ENCODE data around the gene NDEL1.
A peak's percentile ranks its signal among the peaks of the same experiment; 100 is the strongest.

NDEL1 gene

DNA sequence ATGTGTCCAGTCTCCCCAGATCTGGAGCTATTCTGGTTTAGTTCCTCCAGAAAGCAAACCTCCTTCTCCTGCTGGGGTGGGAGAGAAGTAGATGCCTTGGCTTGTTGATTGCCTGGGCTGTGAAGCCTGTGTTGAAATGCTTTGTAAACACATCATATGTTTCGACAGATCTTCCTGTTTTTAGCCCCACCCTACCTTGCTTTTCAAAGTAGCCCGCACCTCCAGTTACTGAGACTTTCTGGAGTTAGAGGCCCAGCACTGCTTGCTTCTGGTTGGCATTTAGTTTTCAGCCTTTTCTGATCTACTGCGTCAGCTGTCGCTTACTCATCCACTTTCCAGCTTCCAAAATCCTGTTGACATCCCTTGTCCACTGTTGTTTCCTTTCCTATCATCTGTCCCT is 17.9 kb upstream of the NDEL1 start:
- no peak for DNase-seq

GRCh38 chr17:8418471-8418870 is 17.2 kb upstream of the NDEL1 start:
- no peak for DNase-seq

DNA sequence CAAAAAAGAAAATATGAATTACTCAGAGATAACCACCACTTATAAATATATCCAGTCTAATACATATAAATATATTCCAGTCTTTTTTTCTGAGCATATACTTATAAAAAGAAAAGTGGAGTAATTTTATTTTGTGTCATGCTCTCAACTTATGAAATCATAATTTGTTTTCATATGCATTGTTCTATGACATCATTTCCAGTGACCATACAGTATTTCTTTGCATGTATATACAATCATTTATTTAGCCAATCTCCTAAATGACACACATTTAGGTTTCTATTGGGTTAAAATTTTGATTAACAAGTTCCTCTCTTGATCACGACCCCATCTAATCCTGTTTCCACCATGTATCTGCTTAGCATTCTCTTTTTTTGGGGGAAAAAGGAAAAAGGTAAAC is 16.4 kb upstream of the NDEL1 start:
- no peak for DNase-seq

DNA sequence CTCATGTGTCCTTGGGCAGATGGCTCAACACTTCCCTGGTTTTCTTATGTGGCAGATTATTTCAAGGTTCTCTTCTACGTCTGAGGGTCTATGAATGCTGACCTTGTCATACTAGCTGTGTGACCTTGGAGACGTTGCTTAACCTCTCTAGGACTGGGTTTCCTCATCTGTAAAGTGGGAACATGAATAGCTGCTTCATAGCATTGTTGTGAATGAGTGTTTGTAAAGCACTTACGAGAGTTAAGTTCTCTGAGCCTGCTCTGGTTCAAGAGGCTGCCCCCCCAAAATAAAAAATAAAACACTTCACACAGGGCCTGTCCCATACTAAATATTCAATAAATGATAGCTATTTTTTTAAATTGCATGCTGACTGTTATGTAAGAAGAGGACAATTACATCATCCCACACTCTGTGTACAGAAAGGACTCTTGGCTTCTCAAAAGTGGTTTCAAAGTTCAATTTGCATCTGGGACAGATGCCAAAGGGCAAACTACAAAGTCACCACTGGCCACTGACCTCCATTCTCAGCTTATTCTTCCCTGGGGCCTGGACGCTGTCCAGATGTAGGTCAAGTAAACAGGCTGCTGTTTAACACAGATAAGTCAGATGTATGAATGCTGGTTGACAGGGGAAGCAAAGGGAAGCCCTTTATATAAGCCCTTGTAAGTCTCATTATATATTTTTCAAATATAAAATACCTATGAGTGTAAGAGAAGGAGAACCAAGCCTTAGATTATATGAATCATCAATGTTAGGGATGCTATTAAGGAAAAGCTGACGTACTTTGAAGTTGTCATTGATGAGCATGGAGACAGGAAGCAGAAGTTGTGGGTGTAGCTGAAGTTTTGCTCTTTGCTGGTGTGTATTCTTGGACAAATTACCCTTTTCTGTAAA is 15.4 kb upstream of the NDEL1 start:
- DNase-seq, result no peak

GRCh38 chr17:8421571-8421970 is 14.1 kb upstream of the NDEL1 start:
- DNase-seq, result no peak

- no peak for DNase-seq
These were observed 9.5 kb upstream of the NDEL1 start for GRCh38 chr17:8426094-8426720.

DNA sequence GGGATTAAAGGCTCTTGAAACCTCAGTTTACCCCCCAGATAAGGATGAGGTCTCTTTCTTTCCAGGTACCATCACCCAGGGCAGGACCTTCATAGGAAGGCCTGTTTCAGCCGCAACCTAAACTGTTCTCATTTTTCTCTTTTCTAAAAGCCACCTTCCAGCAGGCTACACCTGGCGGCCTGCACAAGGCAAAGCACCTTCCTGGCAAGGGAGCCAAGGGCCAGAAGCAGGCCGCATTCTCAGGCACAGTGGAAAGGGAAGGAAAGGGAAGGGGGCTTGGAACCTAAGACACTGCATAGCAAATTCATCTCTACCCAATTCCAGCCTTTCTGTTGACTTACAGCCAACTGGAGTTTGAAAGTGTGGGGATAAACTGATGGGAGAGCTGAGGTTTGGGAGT is 8.9 kb upstream of the NDEL1 start:
- DNase-seq, result no peak

GRCh38 chr17:8430966-8431365 is 4.7 kb upstream of the NDEL1 start:
- DNase-seq, result no peak

DNA sequence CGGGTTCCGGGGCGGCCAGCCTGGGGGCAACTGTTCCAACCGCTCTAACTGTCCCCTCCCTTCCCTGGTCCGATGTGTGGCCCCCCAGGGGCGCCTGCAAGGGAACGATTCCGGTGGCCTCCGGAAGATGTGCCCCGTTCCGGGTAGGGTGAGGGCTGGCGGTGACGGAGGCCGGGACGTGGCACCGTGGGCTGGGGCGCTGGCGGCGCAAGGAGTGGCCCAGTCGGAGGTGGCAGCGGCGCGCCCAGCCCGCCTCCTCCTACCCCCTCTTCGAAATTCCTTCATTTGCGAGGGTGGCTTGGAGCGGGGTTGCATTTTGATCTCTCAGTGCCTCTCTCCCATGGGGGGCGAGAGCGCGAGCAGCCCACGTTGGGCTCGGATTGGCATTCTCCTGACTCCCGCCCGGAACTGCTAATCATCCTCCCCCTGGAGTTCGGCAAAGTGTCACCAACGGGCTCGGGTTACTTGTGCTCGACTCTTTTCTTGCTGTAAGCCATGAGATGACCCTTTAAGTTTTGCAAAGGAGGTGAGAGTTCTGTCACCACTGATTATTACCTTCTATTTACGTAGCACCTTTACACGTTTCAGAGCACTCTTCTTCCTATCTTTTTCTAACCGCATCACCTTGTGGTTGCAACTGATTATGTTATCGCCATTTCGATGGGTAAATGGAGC is 622 bp downstream of the NDEL1 start:
- DNase-seq, result peak; percentile 60

DNA sequence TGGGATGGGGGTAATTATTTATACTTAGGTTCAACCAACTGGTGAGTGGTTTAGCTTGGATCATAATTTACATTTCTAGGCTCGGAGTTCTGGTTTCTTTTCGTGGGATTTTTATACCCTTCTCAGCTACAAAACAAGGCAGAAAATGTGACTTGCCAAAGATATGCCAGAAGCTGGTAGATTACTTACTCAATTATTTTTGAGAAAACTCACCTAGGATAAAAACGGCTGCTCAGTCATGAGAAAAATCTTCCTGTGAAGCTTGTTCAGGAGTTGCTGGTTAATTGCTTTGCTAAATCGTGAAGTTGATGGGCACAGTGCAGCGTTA is 1.1 kb downstream of the NDEL1 start:
- no peak for DNase-seq

- no peak for DNase-seq
These were observed 2.8 kb downstream of the NDEL1 start for GRCh38 chr17:8438441-8438840.

- no peak for DNase-seq
These were observed 4.0 kb downstream of the NDEL1 start for GRCh38 chr17:8439681-8440080.

DNA sequence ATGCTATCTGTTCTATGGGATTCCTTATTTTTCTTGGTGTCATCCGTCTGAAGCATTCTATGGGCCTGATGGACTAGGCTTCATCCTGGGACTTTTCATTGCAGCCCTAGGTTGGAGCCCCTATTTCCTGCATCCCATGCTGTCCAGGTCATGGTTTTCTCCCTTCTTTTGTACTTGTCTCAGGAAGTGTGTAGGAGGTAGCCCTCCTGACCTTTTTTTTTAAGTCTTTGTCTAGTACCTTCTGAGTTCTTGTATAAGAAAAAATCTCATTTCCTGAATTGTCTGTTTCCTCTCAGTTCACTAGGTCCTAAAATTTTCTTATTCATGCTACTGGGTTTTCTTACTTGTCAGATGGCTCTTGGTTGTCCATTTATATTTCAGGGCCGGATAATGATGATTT is 6.0 kb downstream of the NDEL1 start:
- no peak for DNase-seq

DNA sequence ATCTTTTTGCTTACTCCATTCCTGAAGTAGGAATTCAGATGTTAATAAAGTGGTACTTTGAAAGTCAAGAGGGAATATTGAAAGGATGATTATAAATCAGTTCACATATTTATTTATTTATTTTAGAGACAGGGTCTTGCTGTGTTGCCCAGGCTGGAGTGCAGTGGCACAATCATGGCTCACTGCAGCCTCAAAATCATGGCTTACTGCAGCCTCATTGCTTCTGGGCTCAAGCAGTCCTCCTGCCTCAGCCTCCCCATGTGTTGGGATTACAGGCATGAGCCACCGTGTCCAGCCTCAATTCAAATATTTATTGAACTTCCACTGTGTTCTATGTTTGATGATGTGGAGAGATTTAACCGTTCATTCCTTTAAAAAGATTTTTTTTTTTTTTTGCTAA is 6.6 kb downstream of the NDEL1 start:
- no peak for DNase-seq

- no peak for DNase-seq
These were observed 8.1 kb downstream of the NDEL1 start for GRCh38 chr17:8443756-8444155.

DNA sequence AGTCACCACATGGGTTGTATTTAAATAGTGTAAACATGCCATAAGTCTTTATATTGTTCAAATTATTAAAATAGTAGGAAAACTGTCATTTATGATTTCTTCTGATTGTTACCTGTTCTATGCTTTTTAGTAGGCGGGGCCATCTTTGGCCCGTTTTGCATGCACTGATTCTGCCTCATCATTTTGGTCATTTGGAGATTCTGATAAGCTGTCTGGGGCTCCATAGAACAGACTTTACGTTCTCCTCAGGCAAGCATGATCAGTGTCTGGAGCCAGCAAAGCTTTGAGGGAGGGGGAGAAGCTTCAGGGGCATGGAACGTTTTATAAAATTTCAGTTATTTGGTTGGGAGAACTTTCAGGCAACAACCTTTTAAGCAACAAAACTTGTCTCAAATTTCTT is 8.8 kb downstream of the NDEL1 start:
- DNase-seq, result no peak

GRCh38 chr17:8445536-8445935 is 9.9 kb downstream of the NDEL1 start:
- no peak for DNase-seq

DNA sequence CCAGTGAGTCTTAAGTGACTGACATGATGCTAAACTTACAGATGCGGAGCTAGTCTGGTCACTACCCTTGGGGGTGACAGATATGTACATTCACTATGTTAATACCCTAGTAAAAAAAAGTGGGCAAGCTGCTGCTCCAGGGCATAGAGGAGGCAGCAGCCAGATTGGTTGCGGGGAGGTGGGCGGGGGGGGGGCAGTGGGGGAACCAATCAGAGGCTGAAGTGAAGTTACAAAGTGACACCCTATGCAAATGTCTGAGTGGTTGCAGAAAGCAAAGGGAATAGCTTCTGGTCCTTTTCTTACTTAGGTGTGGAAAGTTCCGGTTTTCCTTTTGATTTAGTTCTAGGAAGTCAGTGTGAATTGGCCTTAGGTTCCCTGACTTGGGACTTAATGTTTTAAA is 12.1 kb downstream of the NDEL1 start:
- DNase-seq, result no peak

- DNase-seq, result no peak
These were observed 12.6 kb downstream of the NDEL1 start for GRCh38 chr17:8448310-8448709.

DNA sequence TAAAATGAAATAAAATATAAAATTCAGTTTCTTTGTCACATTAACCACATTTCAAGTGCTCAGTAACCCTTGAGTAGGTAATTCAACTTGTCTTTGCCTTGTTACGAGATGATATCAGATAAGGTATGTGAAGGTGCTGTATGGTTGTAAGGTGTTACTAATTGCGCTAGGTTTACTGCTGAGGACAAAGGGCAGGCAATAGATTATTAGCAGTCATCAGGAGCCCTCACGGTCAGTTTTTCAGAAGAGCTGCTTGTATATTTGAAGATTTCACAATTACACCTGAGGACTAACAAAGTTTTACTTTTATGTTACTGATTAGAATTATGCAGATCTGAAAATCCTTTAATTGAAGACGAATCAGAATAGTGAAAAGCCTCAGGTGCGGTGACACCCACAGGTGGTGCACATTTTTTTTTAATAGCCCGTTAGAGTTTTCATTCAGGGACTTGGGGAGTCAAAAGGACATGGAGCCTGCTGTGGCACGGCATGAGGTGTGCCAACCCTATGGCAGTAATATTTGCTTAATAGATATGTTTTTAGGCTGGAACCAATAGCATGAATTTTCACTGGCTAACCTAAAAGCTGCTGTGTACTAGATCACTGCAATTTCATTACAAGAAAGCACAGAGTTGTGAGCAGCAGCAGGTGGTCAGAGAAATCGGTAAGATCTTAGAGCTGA is 16.4 kb downstream of the NDEL1 start:
- no peak for DNase-seq

GRCh38 chr17:8453326-8453725 is 17.6 kb downstream of the NDEL1 start:
- no peak for DNase-seq

GRCh38 chr17:8455665-8456209 is 20.1 kb downstream of the NDEL1 start:
- no peak for DNase-seq

DNA sequence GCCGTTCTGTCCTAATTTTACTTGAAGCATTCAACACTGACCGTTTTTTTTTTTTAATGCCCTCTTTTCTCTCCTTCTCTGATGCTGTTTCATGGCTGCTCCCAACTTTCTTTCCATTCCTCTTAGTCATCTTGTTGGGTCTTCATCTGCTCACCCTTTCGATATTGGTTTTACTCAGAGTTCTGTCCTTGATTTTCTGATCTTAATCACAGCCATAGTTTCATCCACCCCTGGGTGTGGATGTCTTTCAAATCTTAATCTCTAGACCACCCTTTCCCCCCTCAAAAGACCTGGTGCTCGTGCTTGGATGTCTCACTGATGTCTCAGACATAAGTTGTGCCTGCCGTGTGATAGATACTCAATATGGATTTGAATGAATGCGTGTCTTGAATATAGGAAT is 22.4 kb downstream of the NDEL1 start:
- no peak for DNase-seq

Measured in stimulated activated CD4-positive, alpha-beta T cell treated with anti-CD3 and anti-CD28 coated beads, Interleukin-12 subunit alpha, Interleukin-12 subunit beta, amount 100 ng/mL, for 4 hours (primary cell).